KG1 (cell line): ENCODE results near the gene GPI.
"Not testable (repeated sequence)": the region's sequence is repeated elsewhere in the genome, so short reads cannot be mapped to it uniquely, and the experiment has no call there.

Experiments
- DNase-seq: peaks from one replicate; lab custom pipeline; 2025; lab: John Stamatoyannopoulos, UW

The GPI gene

DNA sequence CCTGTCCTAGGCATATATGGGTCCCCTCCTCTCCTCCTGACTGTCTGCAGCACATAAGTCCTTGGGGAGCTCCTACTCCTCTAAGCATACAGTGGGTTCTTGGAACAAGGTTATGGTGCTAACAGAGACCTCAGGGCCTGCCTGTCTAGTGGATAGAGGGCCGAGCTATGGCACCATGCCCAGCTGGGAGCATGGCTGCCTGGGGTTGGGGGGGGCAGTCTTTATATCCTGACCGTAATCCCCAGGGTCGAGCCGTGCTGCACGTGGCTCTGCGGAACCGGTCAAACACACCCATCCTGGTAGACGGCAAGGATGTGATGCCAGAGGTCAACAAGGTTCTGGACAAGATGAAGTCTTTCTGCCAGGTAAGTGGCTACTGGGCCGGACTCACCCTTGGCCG is 3.3 kb downstream of the GPI start:
- no peak for DNase-seq

- not testable (repeated sequence) for DNase-seq
These were observed 4.2 kb downstream of the GPI start for GRCh38 chr19:34369166-34369565.

- no peak for DNase-seq
These were observed 5.1 kb downstream of the GPI start for GRCh38 chr19:34370117-34370516.

DNA sequence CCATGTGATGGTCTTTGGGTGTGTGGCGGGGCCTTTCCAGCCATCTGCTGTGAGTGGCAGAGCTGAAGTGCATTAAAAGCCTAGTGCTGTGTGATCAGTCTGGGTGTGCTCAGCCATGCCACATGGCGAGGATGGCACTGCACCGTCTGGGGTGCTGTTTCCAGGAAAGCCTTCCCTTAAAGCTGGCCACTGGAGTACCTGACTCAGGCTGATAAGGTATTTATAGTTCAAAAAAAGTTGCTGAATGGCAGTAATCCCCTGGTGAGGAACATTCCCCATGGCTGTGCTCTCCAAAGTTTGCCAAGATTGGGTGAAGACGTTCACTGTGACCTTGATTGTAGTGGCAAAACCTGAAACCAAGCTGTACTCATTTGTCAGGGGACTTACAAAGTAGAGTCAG is 6.0 kb downstream of the GPI start:
- no peak for DNase-seq

GRCh38 chr19:34373601-34374288 is 8.7 kb downstream of the GPI start:
- no peak for DNase-seq

DNA sequence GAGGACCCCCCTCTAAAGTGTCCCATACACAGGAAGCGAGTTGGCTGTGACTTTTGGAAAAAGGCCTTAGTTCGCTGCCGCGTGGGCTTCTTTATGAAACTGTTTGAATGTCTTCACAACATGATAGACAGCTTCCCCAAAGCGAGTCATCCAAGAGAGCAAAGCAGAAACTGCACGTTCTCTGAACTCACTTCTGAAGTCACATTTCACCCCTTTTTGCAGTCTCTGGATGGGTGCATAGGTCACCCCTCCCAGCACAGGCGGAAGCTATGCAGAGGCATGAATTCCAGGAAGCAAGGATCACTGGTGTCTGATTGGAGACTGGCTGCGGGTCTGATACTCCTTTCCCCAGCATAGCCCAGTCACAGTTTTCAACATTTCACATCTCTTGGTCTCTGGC is 10.6 kb downstream of the GPI start:
- DNase-seq, result no peak

- DNase-seq, result no peak
These were observed 15.7 kb downstream of the GPI start for GRCh38 chr19:34380639-34381241.

GRCh38 chr19:34381399-34382251 is 16.6 kb downstream of the GPI start:
- DNase-seq, result no peak

DNA sequence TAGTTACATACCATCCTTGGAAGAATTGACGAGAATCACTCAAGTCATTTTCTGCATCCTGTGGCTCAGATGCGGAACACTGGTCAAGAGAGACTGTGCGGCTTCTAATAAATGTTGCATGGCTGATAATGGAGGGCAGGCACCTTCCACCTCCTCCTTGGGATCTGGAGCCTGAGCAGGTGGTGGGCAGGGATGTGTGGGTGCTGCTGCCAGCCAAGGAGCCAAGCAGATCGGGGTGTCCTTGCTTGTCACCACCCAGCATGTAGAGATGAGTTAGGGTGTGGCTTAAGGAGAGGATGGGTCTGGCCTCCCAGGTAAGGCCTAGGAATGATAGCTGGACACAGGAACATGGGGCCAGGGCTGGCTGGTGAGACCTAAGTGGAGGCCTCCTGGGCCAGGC is 17.5 kb downstream of the GPI start:
- DNase-seq, result no peak

GRCh38 chr19:34383599-34383998 is 18.6 kb downstream of the GPI start:
- no peak for DNase-seq

GRCh38 chr19:34386645-34387445 is 21.8 kb downstream of the GPI start:
- no peak for DNase-seq

- DNase-seq, result no peak
These were observed 22.4 kb downstream of the GPI start for GRCh38 chr19:34387446-34387810.

DNA sequence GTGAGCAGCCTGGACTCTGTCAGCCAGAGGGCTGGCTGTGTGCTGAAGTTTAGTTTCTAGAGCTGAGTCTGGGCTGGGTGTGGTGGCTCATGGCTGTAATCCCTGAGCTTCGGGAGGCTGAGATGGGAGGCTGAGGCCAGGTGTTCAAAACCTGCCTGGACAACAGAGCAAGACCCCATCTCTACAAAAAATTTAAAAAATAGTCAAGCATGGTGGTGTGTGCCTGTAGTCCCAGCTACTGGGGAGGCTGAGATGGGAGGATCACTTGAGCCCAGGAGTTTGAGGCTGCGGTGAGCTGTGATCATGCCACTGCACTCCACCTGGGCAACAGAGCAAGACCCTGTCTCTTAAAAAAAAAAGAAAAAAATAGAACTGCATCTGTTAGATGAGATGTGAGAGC is 23.7 kb downstream of the GPI start:
- not testable (repeated sequence) for DNase-seq

GRCh38 chr19:34391813-34392212 is 26.8 kb downstream of the GPI start:
- DNase-seq, result no peak

DNA sequence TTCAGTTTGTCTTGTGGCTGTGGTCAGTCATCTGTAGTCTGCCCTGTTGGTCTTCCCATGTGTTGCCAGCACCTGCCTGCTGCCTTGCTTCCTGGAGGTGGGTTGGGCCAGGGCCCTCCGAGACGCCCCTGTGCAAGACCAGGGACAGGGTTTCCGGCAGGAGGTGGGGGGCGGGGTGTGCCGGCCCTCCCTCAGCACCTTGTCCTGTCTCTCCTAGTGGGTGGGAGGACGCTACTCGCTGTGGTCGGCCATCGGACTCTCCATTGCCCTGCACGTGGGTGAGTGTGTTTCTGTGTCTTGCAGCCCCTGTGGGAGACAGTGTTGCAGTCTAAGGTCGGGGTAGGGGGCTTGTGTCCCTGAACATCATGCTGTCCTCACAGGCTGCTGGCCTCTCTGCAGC is 28.0 kb downstream of the GPI start:
- DNase-seq, result no peak

- DNase-seq, result no peak
These were observed 28.6 kb downstream of the GPI start for GRCh38 chr19:34393629-34394028.

DNA sequence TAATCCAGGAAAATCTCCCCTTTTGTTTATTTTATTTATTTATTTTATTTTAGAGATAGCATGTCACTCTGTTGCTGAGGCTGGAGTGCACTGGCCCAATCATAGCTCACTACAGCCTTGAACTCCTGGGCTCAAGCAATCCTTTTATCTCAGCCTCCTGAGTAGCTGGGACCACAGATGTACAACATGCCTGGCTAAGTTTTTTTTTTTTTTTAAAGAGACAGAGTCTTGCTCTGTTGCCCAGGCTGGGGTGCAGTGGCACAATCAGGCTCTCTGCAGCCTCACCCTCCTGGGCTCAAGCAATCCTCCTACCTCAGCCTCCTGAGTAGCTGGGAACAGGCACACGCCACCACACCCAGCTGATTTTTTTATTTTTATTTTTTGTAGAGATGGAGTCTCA is 32.9 kb downstream of the GPI start:
- no peak for DNase-seq

- no peak for DNase-seq
These were observed 34.9 kb downstream of the GPI start for GRCh38 chr19:34399886-34400285.

- not testable (repeated sequence) for DNase-seq
These were observed 35.8 kb downstream of the GPI start for GRCh38 chr19:34400844-34401243.

DNA sequence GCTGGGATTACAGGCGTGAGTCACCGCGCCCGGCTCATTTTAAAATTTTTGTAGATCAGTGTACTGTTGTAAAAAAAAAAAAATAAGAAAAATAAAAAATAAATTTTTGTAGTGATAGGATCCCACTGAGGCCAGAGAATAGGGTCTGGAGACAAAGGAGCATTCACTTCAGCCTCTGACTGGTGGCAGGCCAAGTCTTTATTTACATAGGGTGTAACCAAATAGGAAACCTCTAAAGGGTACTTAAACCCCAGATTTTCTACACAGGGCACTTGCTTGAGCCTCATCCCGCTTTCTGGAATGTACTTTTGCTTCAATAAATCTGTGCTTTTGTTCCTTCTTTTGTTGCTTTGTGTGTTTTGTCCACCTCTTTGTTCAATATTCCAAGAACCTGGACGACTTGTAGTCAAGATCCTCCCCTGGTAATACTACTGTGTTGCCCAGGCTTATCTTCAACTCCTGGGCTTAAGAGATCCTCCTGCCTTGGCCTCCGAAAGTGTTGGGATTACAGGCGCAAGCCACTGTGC is 37.1 kb downstream of the GPI start:
- no peak for DNase-seq

- no peak for DNase-seq
These were observed 38.8 kb downstream of the GPI start for GRCh38 chr19:34403784-34404108.
